H9 (cell line): Measurements from ENCODE around the gene HYAL4. TPM values are rescaled to one million over a fixed set of nuclear protein-coding genes. Genes with fewer than 3 reads are reported as not detected.

ENCODE experiments used
- DNase-seq: peaks from one replicate; pipeline ENCODE4 v3.0.0-alpha.2; 2017
- H2AFZ ChIP-seq: one replicate; pipeline ENCODE4 v1.6.1; 2013; ENCODE audit warnings: mild to moderate bottlenecking, low read length, control low read depth, moderate library complexity
- H2AK5ac ChIP-seq: 2 replicates; pipeline ENCODE4 v1.6.1; 2013; ENCODE audit warnings: low read length, control low read depth, mixed read lengths; ENCODE audit not compliant: insufficient read length
- H2BK120ac ChIP-seq: one replicate; pipeline ENCODE4 v1.6.1; 2013; ENCODE audit warnings: low read depth, mild to moderate bottlenecking, low read length, control low read depth, inconsistent platforms; ENCODE audit not compliant: poor library complexity, severe bottlenecking
- H2BK12ac ChIP-seq: 2 replicates; pipeline ENCODE4 v1.6.1; 2013; ENCODE audit warnings: low read length, control low read depth, mixed read lengths, low read depth; ENCODE audit not compliant: insufficient read length
- H2BK15ac ChIP-seq: 2 replicates; pipeline ENCODE4 v1.6.1; 2013; ENCODE audit warnings: low read depth, low read length, control low read depth
- H2BK20ac ChIP-seq: one replicate; pipeline ENCODE4 v1.6.1; 2013; ENCODE audit warnings: low read depth, mild to moderate bottlenecking, low read length, control low read depth, inconsistent platforms; ENCODE audit not compliant: poor library complexity, severe bottlenecking
- H2BK5ac ChIP-seq: 2 replicates; pipeline ENCODE4 v1.6.1; 2013; ENCODE audit warnings: low read length, control low read depth, mixed read lengths; ENCODE audit not compliant: insufficient read length
- H3K14ac ChIP-seq: 2 replicates; pipeline ENCODE4 v1.6.1; 2013; ENCODE audit warnings: low read length, control low read depth; ENCODE audit not compliant: insufficient read depth
- H3K18ac ChIP-seq: 2 replicates; pipeline ENCODE4 v1.6.1; 2013; ENCODE audit warnings: low read depth, mild to moderate bottlenecking, mixed read lengths, low read length, control low read depth; ENCODE audit not compliant: insufficient read length
- H3K23ac ChIP-seq: 2 replicates; pipeline ENCODE4 v1.6.1; 2013; ENCODE audit warnings: low read length, control low read depth, mixed read lengths, low read depth; ENCODE audit not compliant: insufficient read length
- H3K23me2 ChIP-seq: 2 replicates; pipeline ENCODE4 v1.6.1; 2013; ENCODE audit warnings: low read depth, mild to moderate bottlenecking, mixed read lengths, low read length, control low read depth; ENCODE audit not compliant: insufficient read length, poor library complexity, severe bottlenecking
- H3K27ac ChIP-seq: 2 replicates; pipeline ENCODE4 v1.5.1; 2013; ENCODE audit warnings: low read length, control low read depth, mixed read lengths, low read depth; ENCODE audit not compliant: insufficient read length
- H3K27me3 ChIP-seq: 2 replicates; pipeline ENCODE4 v1.6.1; 2013; ENCODE audit warnings: low read length, control low read depth, inconsistent platforms; ENCODE audit not compliant: insufficient read depth
- H3K4ac ChIP-seq: 2 replicates; pipeline ENCODE4 v1.6.1; 2013; ENCODE audit warnings: low read depth, mild to moderate bottlenecking, control low read depth, inconsistent platforms, low read length, moderate library complexity
- H3K4me1 ChIP-seq: 2 replicates; pipeline ENCODE4 v1.6.1; 2013; ENCODE audit warnings: low read length, control low read depth, inconsistent platforms; ENCODE audit not compliant: insufficient read depth
- H3K4me2 ChIP-seq: 2 replicates; pipeline ENCODE4 v1.6.1; 2013; ENCODE audit warnings: low read length, control low read depth, mixed read lengths; ENCODE audit not compliant: insufficient read length, insufficient read depth
- H3K56ac ChIP-seq: 2 replicates; pipeline ENCODE4 v1.6.1; 2013; ENCODE audit warnings: low read depth, mild to moderate bottlenecking, mixed read lengths, low read length, control low read depth; ENCODE audit not compliant: insufficient read length
- H3K79me1 ChIP-seq: 2 replicates; pipeline ENCODE4 v1.6.1; 2013; ENCODE audit warnings: low read depth, mild to moderate bottlenecking, moderate library complexity, low read length, control low read depth, inconsistent platforms; ENCODE audit not compliant: insufficient read depth, poor library complexity, severe bottlenecking
- H3K79me2 ChIP-seq: 2 replicates; pipeline ENCODE4 v1.6.1; 2013; ENCODE audit warnings: low read length, control low read depth, inconsistent platforms; ENCODE audit not compliant: insufficient read depth
- H3K9ac ChIP-seq: 2 replicates; pipeline ENCODE4 v1.6.1; 2013; ENCODE audit warnings: low read length, control low read depth, mixed read lengths; ENCODE audit not compliant: insufficient read length; ENCODE audit errors: extremely low read depth
- H3K9me3 ChIP-seq: one replicate; pipeline ENCODE4 v1.6.1; 2013; ENCODE audit warnings: low read depth, low read length, inconsistent platforms; ENCODE audit not compliant: control insufficient read depth
- H3T11ph ChIP-seq: one replicate; pipeline ENCODE4 v1.6.1; 2013; ENCODE audit warnings: mild to moderate bottlenecking, low read length, control low read depth, inconsistent platforms
- H4K20me1 ChIP-seq: one replicate; pipeline ENCODE4 v1.6.1; 2013; ENCODE audit not compliant: control insufficient read depth, insufficient read length, insufficient read depth
- H4K5ac ChIP-seq: 2 replicates; pipeline ENCODE4 v1.6.1; 2013; ENCODE audit warnings: low read depth, mild to moderate bottlenecking, mixed read lengths, low read length, control low read depth; ENCODE audit not compliant: insufficient read length
- H4K8ac ChIP-seq: replicated peaks from 2 replicates; pipeline ENCODE4 v1.6.1; 2013; ENCODE audit warnings: low read length, control low read depth, mixed read lengths, low read depth; ENCODE audit not compliant: insufficient read length
- H4K91ac ChIP-seq: 2 replicates; pipeline ENCODE4 v1.6.1; 2013; ENCODE audit warnings: low read depth, mild to moderate bottlenecking, moderate library complexity, mixed read lengths, low read length, control low read depth; ENCODE audit not compliant: insufficient read length
- H3K27ac Mint-ChIP-seq, 3 experiments: 2 replicates in 2 of 3; 3 replicates in 1 of 3; pipeline ENCODE4 v1.8.0; 2020 to 2021; ENCODE audit warnings: mixed read lengths in 3 of 3, mild to moderate bottlenecking in 1 of 3, moderate library complexity in 1 of 3
- H3K27me3 Mint-ChIP-seq: 2 replicates; pipeline ENCODE4 v1.8.0; 2021; ENCODE audit warnings: low read depth, mild to moderate bottlenecking, moderate library complexity, mixed read lengths
- H3K36me3 Mint-ChIP-seq, 3 experiments: 2 replicates in 2 of 3; 3 replicates in 1 of 3; pipeline ENCODE4 v1.8.0; 2020 to 2021; ENCODE audit warnings: low read depth in 3 of 3, mixed read lengths in 3 of 3; ENCODE audit not compliant: insufficient read depth in 1 of 3
- H3K4me1 Mint-ChIP-seq, 2 experiments: 2 replicates each; pipeline ENCODE4 v1.8.0; 2020; ENCODE audit warnings: mixed read lengths in 2 of 2
- H3K4me3 Mint-ChIP-seq, 2 experiments: 2 replicates in 1 of 2; 3 replicates in 1 of 2; pipeline ENCODE4 v1.8.0; 2020 to 2021; ENCODE audit warnings: mild to moderate bottlenecking in 2 of 2, mixed read lengths in 2 of 2, moderate library complexity in 1 of 2
- H3K9me3 Mint-ChIP-seq, 2 experiments: 2 replicates in 1 of 2; 3 replicates in 1 of 2; pipeline ENCODE4 v1.8.0; 2020; ENCODE audit warnings: mild to moderate bottlenecking in 2 of 2, mixed read lengths in 2 of 2, moderate library complexity in 1 of 2
- CTCF ChIP-seq: fragments of 200-600 bp; sonication (generic); conservative IDR thresholded peaks from 3 replicates; pipeline ENCODE4 v1.8.0; 2021; ENCODE audit warnings: antibody characterized with exemption, mild to moderate bottlenecking
- WGBS: extraction: QIAGEN DNeasy Blood & Tissue Kit; methylation state at CpG from one replicate; pipeline ENCODE4 v1.1.7; 2013; ENCODE audit warnings: missing lambda C conversion rate, low lambda C conversion rate, mixed read lengths; ENCODE audit not compliant: insufficient read length; ENCODE audit errors: extremely low coverage; 5-methylcytosine and 5-hydroxymethylcytosine counted together
- total RNA-seq: library from RNA; stranded (reverse); gene quantifications from 2 replicates; pipeline ENCODE4 v1.2.1, GENCODE V29; 2021

HYAL4 gene
- total RNA-seq, 1 experiment from 2014 or later, result not detected

- H4K8ac ChIP-seq, result no peak overlapping the region
- Mint-ChIP-seq H3K9me3 (no peaks in the 10 kb centered on the region), H3K36me3 (no peaks in the 10 kb centered on the region), H3K4me1 (peaks cover 3 to 5% of the 10 kb centered on the region in 2 experiments; a peak in 2 of 4 replicates), H3K4me3 (no peak overlapping the region), H3K27me3 (no peaks in the 10 kb centered on the region), H3K27ac (no peak overlapping the region)
- no peaks in the 10 kb centered on the region for H4K20me1 ChIP-seq
- H2AK5ac ChIP-seq, result no peak overlapping the region
- no peak overlapping the region for H2BK5ac ChIP-seq
- H3T11ph ChIP-seq, result no peak overlapping the region
- H3K27me3 ChIP-seq, result no peaks in the 10 kb centered on the region
- H3K79me2 ChIP-seq, result no peaks in the 10 kb centered on the region
- H3K18ac ChIP-seq, result no peak overlapping the region
- H4K5ac ChIP-seq, result no peak overlapping the region
- no peaks in the 10 kb centered on the region for H3K23me2 ChIP-seq
- TF ChIP-seq CTCF, result no peak
- H3K27ac ChIP-seq, result no peak overlapping the region
- H2BK12ac ChIP-seq, result no peak overlapping the region
- no peak overlapping the region for H3K4ac ChIP-seq
- no peak overlapping the region for H3K23ac ChIP-seq
- no peak for DNase-seq
- H3K79me1 ChIP-seq, result no peaks in the 10 kb centered on the region
- no CpG with 5 or more reads among the region's 4 CpGs for WGBS
- H3K4me2 ChIP-seq, result no peak overlapping the region
- H3K9ac ChIP-seq, result no peak overlapping the region
- H3K56ac ChIP-seq, result no peak overlapping the region
- no peaks in the 10 kb centered on the region for H3K9me3 ChIP-seq
- H2BK20ac ChIP-seq, result no peak overlapping the region
- H3K4me1 ChIP-seq, result no peaks in the 10 kb centered on the region
- H2BK120ac ChIP-seq, result no peak overlapping the region
- no peak overlapping the region for H4K91ac ChIP-seq
- no peak overlapping the region for H2AFZ ChIP-seq
- H2BK15ac ChIP-seq, result no peak overlapping the region
- no peak overlapping the region for H3K14ac ChIP-seq
Observed at GRCh38 chr7:123872908-123873307, 27.9 kb downstream of the HYAL4 start.
